ENCODE data around the gene ACMSD.
"Not testable (repeated sequence)": the region's sequence is repeated elsewhere in the genome, so short reads cannot be mapped to it uniquely, and the experiment has no call there.

Gene ACMSD

DNA sequence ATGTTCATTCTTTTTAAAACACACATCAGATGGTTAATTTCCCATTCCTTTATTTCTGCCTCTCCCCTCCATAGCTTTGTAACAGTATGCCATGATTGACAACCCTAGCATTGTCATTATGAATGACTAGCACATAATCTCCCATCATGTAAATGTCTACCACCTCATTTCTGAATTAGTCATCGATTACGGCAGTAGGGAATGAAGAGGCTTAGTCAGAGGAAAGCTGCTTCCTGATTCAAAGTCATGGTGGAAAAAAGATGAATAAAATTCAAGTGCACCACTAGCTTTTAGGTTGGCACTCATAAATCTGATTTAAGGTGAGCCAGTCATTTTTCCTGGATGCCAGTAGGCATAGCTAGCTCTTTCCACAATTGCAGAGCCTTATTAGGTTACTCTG, 19.1 kb upstream of the ACMSD start:
- no peak overlapping the region for H3K4me3 ChIP-seq (ENCODE audit: low read length)
- no peak overlapping the region for H3K27ac ChIP-seq (ENCODE audit: low read depth, low read length)
- no peaks in the 10 kb centered on the region for H3K36me3 ChIP-seq (ENCODE audit: insufficient read depth, low read length)
- H3K27me3 ChIP-seq (ENCODE audit: insufficient read depth, low read length) = no peaks in the 10 kb centered on the region
- H3K9ac ChIP-seq (ENCODE audit: low read depth, low read length) = no peak overlapping the region
- H3K4me1 ChIP-seq (ENCODE audit: insufficient read depth, low read length) = no peaks in the 10 kb centered on the region
- 94% methylated on average over 2 of the region's 2 CpGs for WGBS
- H3K9me3 ChIP-seq (ENCODE audit: insufficient read depth, low read depth, low read length) = no peaks in the 10 kb centered on the region

DNA sequence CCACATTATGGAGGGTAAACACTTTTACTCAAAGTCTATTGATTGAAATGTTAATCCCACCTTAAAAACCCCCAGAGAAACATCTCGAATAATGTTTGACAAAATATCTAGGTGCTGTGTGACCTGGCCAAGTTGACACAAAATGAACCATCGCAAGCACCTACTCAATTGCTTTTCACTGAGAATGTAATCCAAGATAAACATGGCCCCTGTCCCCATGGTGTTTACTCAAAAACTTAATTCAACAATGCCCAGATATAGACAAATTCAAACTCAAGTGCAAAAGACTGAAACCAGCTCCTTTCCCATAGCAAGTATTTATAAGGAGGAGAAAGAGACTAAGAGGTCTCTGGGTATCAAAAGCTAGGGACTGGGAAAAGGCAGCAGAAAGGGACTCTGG, 15.0 kb upstream of the ACMSD start:
- Histone ChIP-seq H3K4me3 (ENCODE audit: low read length) (no peak overlapping the region), H3K9me3 (ENCODE audit: insufficient read depth, low read depth, low read length) (no peaks in the 10 kb centered on the region), H3K4me1 (ENCODE audit: insufficient read depth, low read length) (no peaks in the 10 kb centered on the region), H3K27me3 (ENCODE audit: insufficient read depth, low read length) (no peaks in the 10 kb centered on the region), H3K27ac (ENCODE audit: low read depth, low read length) (no peak overlapping the region), H3K9ac (ENCODE audit: low read depth, low read length) (no peak overlapping the region), H3K36me3 (ENCODE audit: insufficient read depth, low read length) (no peaks in the 10 kb centered on the region)
- WGBS = 93% methylated on average over 2 of the region's 2 CpGs

DNA sequence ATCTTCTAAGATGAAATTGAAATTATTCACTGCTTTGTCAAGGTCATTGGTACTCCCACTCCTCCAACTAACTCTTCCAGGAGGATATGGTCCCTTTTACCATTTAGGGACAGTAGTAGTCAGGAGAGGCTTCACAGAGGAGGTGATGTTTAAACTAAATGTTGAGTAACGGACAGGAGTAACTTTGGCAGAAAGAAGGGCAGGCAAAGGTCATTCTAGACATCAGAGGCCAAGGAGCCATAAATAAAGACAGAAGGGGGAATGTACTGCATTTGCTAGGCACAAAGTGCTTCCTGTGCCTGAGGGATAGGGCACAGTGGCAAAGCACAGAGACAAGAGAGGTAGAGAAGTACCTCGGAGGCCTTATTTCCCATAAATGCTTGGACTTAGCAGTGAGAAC, 14.6 kb upstream of the ACMSD start:
- Histone ChIP-seq H3K4me3 (ENCODE audit: low read length) (no peak overlapping the region), H3K4me1 (ENCODE audit: insufficient read depth, low read length) (no peaks in the 10 kb centered on the region), H3K9ac (ENCODE audit: low read depth, low read length) (no peak overlapping the region), H3K27ac (ENCODE audit: low read depth, low read length) (no peak overlapping the region), H3K27me3 (ENCODE audit: insufficient read depth, low read length) (no peaks in the 10 kb centered on the region), H3K36me3 (ENCODE audit: insufficient read depth, low read length) (no peaks in the 10 kb centered on the region), H3K9me3 (ENCODE audit: insufficient read depth, low read depth, low read length) (no peaks in the 10 kb centered on the region)
- WGBS = 95% methylated on average over 2 of the region's 2 CpGs

DNA sequence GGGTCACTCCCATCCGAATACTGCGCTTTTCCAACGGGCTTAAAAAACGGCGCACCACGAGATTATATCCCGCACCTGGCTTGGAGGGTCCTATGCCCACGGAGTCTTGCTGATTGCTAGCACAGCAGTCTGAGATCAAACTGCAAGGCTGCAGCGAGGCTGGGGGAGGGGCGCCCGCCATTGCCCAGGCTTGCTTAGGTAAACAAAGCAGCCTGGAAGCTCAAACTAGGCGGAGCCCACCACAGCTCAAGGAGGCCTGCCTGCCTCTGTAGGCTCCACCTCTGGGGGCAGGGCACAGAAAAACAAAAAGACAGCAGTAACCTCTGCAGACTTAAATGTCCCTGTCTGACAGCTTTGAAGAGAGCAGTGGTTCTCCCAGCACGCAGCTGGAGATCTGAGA, 12.7 kb upstream of the ACMSD start:
- not testable (repeated sequence) for H3K27me3 ChIP-seq (ENCODE audit: insufficient read depth, low read length); H3K36me3 ChIP-seq (ENCODE audit: insufficient read depth, low read length); H3K4me3 ChIP-seq (ENCODE audit: low read length); H3K9me3 ChIP-seq (ENCODE audit: insufficient read depth, low read depth, low read length); H3K27ac ChIP-seq (ENCODE audit: low read depth, low read length); H3K9ac ChIP-seq (ENCODE audit: low read depth, low read length); H3K4me1 ChIP-seq (ENCODE audit: insufficient read depth, low read length)
- WGBS = 54% methylated on average over 13 of the region's 13 CpGs

DNA sequence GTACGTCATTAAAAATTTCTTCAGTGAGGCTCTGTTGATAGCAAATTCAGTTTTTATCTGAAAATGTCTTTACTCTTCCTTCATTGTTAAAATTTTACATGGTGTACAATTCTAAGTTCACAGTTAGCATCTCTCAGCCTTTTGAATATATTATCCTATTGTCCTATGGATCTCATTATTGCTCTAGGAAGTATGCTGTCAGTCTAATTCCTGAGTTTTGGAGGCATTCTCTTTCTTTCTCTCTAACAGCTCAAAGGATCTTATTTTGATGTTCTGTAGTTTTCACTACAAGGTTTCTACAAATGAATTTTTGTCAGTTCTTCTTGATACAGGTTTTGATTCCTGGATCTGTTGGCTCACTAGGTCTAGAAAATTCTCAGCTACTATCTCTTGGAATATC, 2.9 kb upstream of the ACMSD start:
- peaks cover 6% of the 10 kb centered on the region; the same call in 1 of the 2 replicates for H3K4me1 ChIP-seq (ENCODE audit: insufficient read depth, low read length)
- peaks cover 15% of the 10 kb centered on the region; the same call in 1 of the 2 replicates for H3K9me3 ChIP-seq (ENCODE audit: insufficient read depth, low read depth, low read length)
- no peak overlapping the region for H3K9ac ChIP-seq (ENCODE audit: low read depth, low read length)
- H3K36me3 ChIP-seq (ENCODE audit: insufficient read depth, low read length) = no peaks in the 10 kb centered on the region
- H3K27me3 ChIP-seq (ENCODE audit: insufficient read depth, low read length) = no peaks in the 10 kb centered on the region
- no peak overlapping the region for H3K4me3 ChIP-seq (ENCODE audit: low read length)
- no peak overlapping the region for H3K27ac ChIP-seq (ENCODE audit: low read depth, low read length)
- no CpG with 5 or more reads among the region's 1 CpG for WGBS

DNA sequence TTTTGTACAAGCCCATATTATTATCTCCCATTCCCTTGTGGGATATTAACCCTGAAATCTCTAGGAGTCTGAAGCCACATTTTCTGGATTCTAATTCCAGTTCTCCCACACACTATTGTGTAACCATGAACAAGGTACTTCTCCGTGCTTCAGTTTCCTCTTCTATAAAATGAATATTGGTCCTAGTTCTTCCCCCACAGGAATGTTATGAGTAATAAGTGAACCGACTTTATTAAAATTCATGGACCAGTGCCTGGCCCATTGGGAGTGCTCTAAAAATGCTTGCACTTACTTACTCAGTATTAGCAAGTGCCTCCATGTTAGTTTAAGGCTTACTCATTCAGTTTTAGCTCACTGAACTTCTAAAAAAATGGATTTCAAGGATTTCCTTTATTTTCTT, 1.4 kb upstream of the ACMSD start:
- WGBS = 89% methylated on average over 2 of the region's 2 CpGs
- Histone ChIP-seq H3K27ac (ENCODE audit: low read depth, low read length) (no peak overlapping the region), H3K36me3 (ENCODE audit: insufficient read depth, low read length) (no peaks in the 10 kb centered on the region), H3K4me3 (ENCODE audit: low read length) (no peak overlapping the region), H3K9me3 (ENCODE audit: insufficient read depth, low read depth, low read length) (peaks cover 15% of the 10 kb centered on the region; the same call in 1 of the 2 replicates), H3K4me1 (ENCODE audit: insufficient read depth, low read length) (peaks cover 6% of the 10 kb centered on the region; the same call in 1 of the 2 replicates), H3K27me3 (ENCODE audit: insufficient read depth, low read length) (no peaks in the 10 kb centered on the region), H3K9ac (ENCODE audit: low read depth, low read length) (no peak overlapping the region)

DNA sequence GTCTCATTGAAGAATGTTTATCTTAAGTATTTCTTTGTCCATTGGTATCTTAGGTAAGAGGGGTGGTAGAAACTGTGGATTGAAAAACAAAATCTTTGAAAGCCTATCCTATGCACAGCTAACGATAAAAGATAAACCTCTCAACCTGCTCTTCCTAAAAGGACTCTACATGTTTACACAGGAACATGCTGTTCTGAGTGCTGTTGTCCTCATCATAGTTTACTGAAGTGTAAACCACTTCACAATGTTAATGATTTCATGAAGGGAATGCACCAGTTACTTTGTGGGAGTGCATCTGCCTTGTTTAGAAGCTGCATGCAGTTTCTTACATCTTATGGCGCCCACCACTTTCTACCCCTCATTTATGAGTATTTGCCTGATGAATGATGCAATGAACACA, 1.2 kb downstream of the ACMSD start:
- no peaks in the 10 kb centered on the region for H3K27me3 ChIP-seq (ENCODE audit: insufficient read depth, low read length)
- no peaks in the 10 kb centered on the region for H3K36me3 ChIP-seq (ENCODE audit: insufficient read depth, low read length)
- H3K9ac ChIP-seq (ENCODE audit: low read depth, low read length) = no peak overlapping the region
- H3K27ac ChIP-seq (ENCODE audit: low read depth, low read length) = no peak overlapping the region
- peaks cover 6% of the 10 kb centered on the region; the same call in 1 of the 2 replicates for H3K4me1 ChIP-seq (ENCODE audit: insufficient read depth, low read length)
- peaks cover 15% of the 10 kb centered on the region; the same call in 1 of the 2 replicates for H3K9me3 ChIP-seq (ENCODE audit: insufficient read depth, low read depth, low read length)
- WGBS = 82% methylated on average over 1 of the region's 2 CpGs
- H3K4me3 ChIP-seq (ENCODE audit: low read length) = no peak overlapping the region

DNA sequence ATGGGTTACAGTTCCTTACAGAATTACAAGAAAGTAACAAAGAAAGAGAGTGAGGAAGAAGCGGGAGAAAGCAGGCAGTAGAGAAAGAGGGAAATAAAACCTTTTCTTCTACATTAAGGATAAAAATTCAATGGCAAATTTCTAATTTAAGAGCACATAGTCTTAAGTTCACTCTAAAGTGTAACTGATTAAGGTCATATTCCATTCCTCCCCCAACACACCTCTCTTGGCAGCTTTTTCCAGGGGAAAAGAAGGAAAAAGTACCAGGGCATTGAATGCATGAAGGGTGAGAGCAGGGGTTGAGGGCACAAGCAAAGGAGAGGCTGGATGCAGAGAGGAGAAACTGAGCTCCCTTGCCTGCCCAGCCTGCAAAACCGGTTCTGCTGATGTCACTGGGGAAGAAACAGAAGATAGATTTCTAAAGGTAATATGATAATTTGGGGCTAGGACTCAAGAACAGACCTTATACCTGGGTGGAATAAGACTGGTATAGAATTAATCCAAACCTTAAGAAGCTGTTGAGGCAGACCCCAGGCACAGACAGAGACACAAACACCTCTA, 4.6 kb downstream of the ACMSD start:
- Histone ChIP-seq H3K4me1 (ENCODE audit: insufficient read depth, low read length) (peaks cover 6% of the 10 kb centered on the region; the same call in 1 of the 2 replicates), H3K36me3 (ENCODE audit: insufficient read depth, low read length) (no peaks in the 10 kb centered on the region), H3K9me3 (ENCODE audit: insufficient read depth, low read depth, low read length) (no peaks in the 10 kb centered on the region), H3K9ac (ENCODE audit: low read depth, low read length) (no peak overlapping the region), H3K4me3 (ENCODE audit: low read length) (no peak overlapping the region), H3K27ac (ENCODE audit: low read depth, low read length) (no peak overlapping the region), H3K27me3 (ENCODE audit: insufficient read depth, low read length) (no peaks in the 10 kb centered on the region)
- WGBS = 92% methylated on average over 1 of the region's 2 CpGs

DNA sequence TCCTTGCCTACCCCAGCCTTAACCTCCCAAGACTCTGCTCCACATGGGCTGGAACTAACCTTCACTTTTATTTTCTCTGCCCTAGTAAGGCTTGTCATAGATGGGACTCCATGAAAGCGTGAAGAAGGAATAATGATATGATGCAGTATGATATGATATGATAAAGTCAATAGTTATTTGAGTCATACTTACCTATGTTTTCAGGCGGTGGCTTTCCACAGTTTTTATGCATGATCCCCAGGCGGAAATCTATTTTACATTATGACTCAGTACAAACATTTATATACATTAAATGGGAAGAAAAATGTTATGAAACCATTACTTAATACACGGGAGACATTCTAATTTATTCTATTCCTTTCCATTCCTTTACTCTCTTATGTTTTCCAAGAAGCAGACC, 5.6 kb downstream of the ACMSD start:
- no peaks in the 10 kb centered on the region for H3K27me3 ChIP-seq (ENCODE audit: insufficient read depth, low read length)
- no peak overlapping the region for H3K4me3 ChIP-seq (ENCODE audit: low read length)
- H3K4me1 ChIP-seq (ENCODE audit: insufficient read depth, low read length) = peaks cover 6% of the 10 kb centered on the region; the same call in 1 of the 2 replicates
- H3K9me3 ChIP-seq (ENCODE audit: insufficient read depth, low read depth, low read length) = no peaks in the 10 kb centered on the region
- no peak overlapping the region for H3K9ac ChIP-seq (ENCODE audit: low read depth, low read length)
- H3K36me3 ChIP-seq (ENCODE audit: insufficient read depth, low read length) = no peaks in the 10 kb centered on the region
- WGBS = 100% methylated on average over 2 of the region's 4 CpGs
- no peak overlapping the region for H3K27ac ChIP-seq (ENCODE audit: low read depth, low read length)

DNA sequence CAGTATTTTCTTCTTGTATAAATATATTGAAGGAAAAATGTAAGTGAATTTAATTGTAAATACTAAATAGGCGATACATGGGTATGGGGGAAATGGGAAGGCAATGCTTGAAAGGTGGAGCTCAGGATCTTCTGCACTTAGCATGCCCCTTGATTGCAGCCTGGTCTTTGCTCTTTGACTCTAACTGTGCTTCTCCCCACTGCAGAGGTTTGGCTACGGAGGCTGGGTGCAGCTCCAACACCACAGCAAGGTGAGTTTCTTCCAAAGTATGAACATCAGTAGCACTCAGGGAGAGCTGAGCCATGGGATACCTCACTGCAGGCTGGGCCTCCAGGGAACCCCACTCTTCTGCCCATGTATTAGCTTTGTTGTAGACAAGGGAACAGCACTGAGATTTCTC, 6.6 kb downstream of the ACMSD start:
- H3K27ac ChIP-seq (ENCODE audit: low read depth, low read length) = no peak overlapping the region
- no peak overlapping the region for H3K4me3 ChIP-seq (ENCODE audit: low read length)
- no peak overlapping the region for H3K9ac ChIP-seq (ENCODE audit: low read depth, low read length)
- no peaks in the 10 kb centered on the region for H3K9me3 ChIP-seq (ENCODE audit: insufficient read depth, low read depth, low read length)
- H3K27me3 ChIP-seq (ENCODE audit: insufficient read depth, low read length) = no peaks in the 10 kb centered on the region
- 88% methylated on average over 2 of the region's 2 CpGs for WGBS
- no peaks in the 10 kb centered on the region for H3K4me1 ChIP-seq (ENCODE audit: insufficient read depth, low read length)
- no peaks in the 10 kb centered on the region for H3K36me3 ChIP-seq (ENCODE audit: insufficient read depth, low read length)

DNA sequence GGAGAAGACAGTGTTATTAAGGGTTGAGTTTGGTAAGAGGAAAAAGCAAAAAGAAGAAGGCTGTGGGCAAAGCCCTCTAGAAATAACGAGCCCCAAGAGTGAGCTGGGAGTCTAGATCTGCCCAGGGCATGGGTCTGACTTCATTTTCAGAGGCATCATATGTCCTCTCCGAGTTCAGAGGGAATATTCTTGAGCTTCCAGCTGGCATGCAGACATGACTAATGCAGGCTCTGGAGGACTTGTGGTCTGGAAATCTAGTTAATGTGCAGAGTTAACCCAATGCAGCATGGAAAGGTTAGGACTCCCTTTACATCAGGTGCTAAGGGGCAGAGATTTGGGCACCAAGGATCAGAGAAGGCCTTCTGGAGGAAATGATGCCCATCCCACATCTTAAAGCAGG, 7.3 kb downstream of the ACMSD start:
- Histone ChIP-seq H3K27ac (ENCODE audit: low read depth, low read length) (no peak overlapping the region), H3K9ac (ENCODE audit: low read depth, low read length) (no peak overlapping the region), H3K4me1 (ENCODE audit: insufficient read depth, low read length) (no peaks in the 10 kb centered on the region), H3K27me3 (ENCODE audit: insufficient read depth, low read length) (no peaks in the 10 kb centered on the region), H3K36me3 (ENCODE audit: insufficient read depth, low read length) (no peaks in the 10 kb centered on the region), H3K9me3 (ENCODE audit: insufficient read depth, low read depth, low read length) (no peaks in the 10 kb centered on the region), H3K4me3 (ENCODE audit: low read length) (no peak overlapping the region)
- WGBS = 82% methylated on average over 2 of the region's 2 CpGs

DNA sequence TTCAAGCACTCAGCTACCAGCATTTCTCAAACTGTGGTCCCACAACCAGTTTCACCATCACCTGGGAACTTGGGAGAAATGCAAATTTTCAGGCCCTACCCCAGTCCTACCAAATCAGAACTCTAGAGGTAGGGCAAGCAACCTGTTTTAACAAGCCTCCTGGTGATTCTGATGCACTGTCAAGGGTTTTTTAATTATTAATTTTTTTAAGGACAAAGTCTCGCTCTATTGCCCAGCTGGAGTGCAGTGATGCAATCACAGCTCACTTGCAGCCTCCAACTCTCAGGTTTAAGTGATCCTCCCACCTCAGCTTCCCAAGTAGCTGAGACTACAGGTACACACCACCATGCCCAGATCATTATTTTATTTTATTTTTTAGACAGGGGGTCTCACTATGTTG, 7.8 kb downstream of the ACMSD start:
- Histone ChIP-seq H3K27ac (ENCODE audit: low read depth, low read length) (no peak overlapping the region), H3K27me3 (ENCODE audit: insufficient read depth, low read length) (no peaks in the 10 kb centered on the region), H3K4me1 (ENCODE audit: insufficient read depth, low read length) (no peaks in the 10 kb centered on the region), H3K4me3 (ENCODE audit: low read length) (no peak overlapping the region), H3K9me3 (ENCODE audit: insufficient read depth, low read depth, low read length) (no peaks in the 10 kb centered on the region), H3K9ac (ENCODE audit: low read depth, low read length) (no peak overlapping the region), H3K36me3 (ENCODE audit: insufficient read depth, low read length) (no peaks in the 10 kb centered on the region)
- 100% methylated on average over 1 of the region's 1 CpG for WGBS

All from HUES64 (cell line).